ENCODE measurements around the gene HDAC9. TPM values are rescaled to one million over a fixed set of nuclear protein-coding genes. Genes with fewer than 3 reads are reported as not detected.

Gene HDAC9
- total RNA-seq, 4 donors from 2014 or later, result 63.0 to 130 (median 107) TPM

GRCh38 chr7:18659746-18660145 lies 164.2 kb downstream of the HDAC9 start:
- Histone ChIP-seq H3K36me3 (no peaks in the 10 kb centered on the region), H3K27me3 (no peaks in the 10 kb centered on the region), H3K4me3 (no peak overlapping the region), H3K27ac (replicated peaks in 1 of 4) (no peak overlapping the region), H3K4me1 (no peaks in the 10 kb centered on the region), H3K9me3 (no peaks in the 10 kb centered on the region)
- no peak for DNase-seq (ENCODE audit: extremely low spot score)
- intact Hi-C loops (cut with DNase I), result no loop called here
- 80% methylated on average over 5 of the region's 5 CpGs for WGBS
- TF ChIP-seq POLR2AphosphoS5 (IDR thresholded peaks at IDR 0.05) (no peak), EP300 (IDR thresholded peaks at IDR 0.05) (no peak), POLR2A (IDR thresholded peaks at IDR 0.05; ENCODE audit: low read depth) (no peak), CTCF (IDR thresholded peaks at IDR 0.05) (no peak)

- Histone ChIP-seq H3K27me3 (no peaks in the 10 kb centered on the region), H3K4me3 (no peak overlapping the region), H3K9me3 (no peaks in the 10 kb centered on the region), H3K4me1 (peaks cover 0 to 17% (median 2%) of the 10 kb centered on the region in 4 donors), H3K27ac (replicated peaks in 1 of 4) (no peak overlapping the region), H3K36me3 (no peaks in the 10 kb centered on the region)
- TF ChIP-seq CTCF (IDR thresholded peaks at IDR 0.05), result no peak
- TF ChIP-seq POLR2A (IDR thresholded peaks at IDR 0.05; ENCODE audit: low read depth), result no peak
- no peak for TF ChIP-seq EP300 (IDR thresholded peaks at IDR 0.05)
- no peak for TF ChIP-seq POLR2AphosphoS5 (IDR thresholded peaks at IDR 0.05)
- DNase-seq (ENCODE audit: extremely low spot score), result no peak
- whole genome bisulfite sequencing, result 69% methylated on average over 7 of the region's 7 CpGs
- intact Hi-C loops (cut with DNase I), result no loop called here
These were observed 167.8 kb downstream of the HDAC9 start for GRCh38 chr7:18663321-18663720.

- 24% methylated on average over 4 of the region's 4 CpGs for WGBS
- Histone ChIP-seq H3K4me1 (peaks cover 0 to 21% (median 2%) of the 10 kb centered on the region in 4 donors), H3K27ac (replicated peaks in 1 of 4) (no peak overlapping the region), H3K27me3 (no peaks in the 10 kb centered on the region), H3K36me3 (no peaks in the 10 kb centered on the region), H3K4me3 (no peak overlapping the region), H3K9me3 (no peaks in the 10 kb centered on the region)
- intact Hi-C loops (cut with DNase I), result loop anchor here (5.0 kb wide), 1 partner anchor 314 kb away; no protein-coding TSS in a partner anchor
- peak; percentile 94 for DNase-seq (ENCODE audit: extremely low spot score)
- TF ChIP-seq CTCF (IDR thresholded peaks at IDR 0.05), result peak; percentile 69 to 92 (median 79)
- TF ChIP-seq POLR2AphosphoS5 (IDR thresholded peaks at IDR 0.05), result peak in 1 of 2 donors; percentile 13
- no peak for TF ChIP-seq POLR2A (IDR thresholded peaks at IDR 0.05; ENCODE audit: low read depth)
These were observed 170.7 kb downstream of the HDAC9 start for GRCh38 chr7:18666107-18666728.

GRCh38 chr7:18667466-18667865 lies 171.9 kb downstream of the HDAC9 start:
- H3K4me1 ChIP-seq, result peaks cover 0 to 21% (median 2%) of the 10 kb centered on the region in 4 donors
- H3K36me3 ChIP-seq, result no peaks in the 10 kb centered on the region
- no peaks in the 10 kb centered on the region for H3K9me3 ChIP-seq
- peak overlapping the region in 1 of 4 donors; percentile 8 for H3K27ac ChIP-seq (replicated peaks in 1 of 4)
- no peak overlapping the region for H3K4me3 ChIP-seq
- no peak for TF ChIP-seq EP300 (IDR thresholded peaks at IDR 0.05)
- TF ChIP-seq POLR2AphosphoS5 (IDR thresholded peaks at IDR 0.05), result no peak
- TF ChIP-seq POLR2A (IDR thresholded peaks at IDR 0.05; ENCODE audit: low read depth), result no peak
- TF ChIP-seq CTCF (IDR thresholded peaks at IDR 0.05), result no peak
- DNase-seq (ENCODE audit: extremely low spot score), result no peak
- WGBS, result 65% methylated on average over 1 of the region's 1 CpG
- intact Hi-C loops (cut with DNase I), result loop anchor here (5.0 kb wide), 1 partner anchor 315 kb away; no protein-coding TSS in a partner anchor
- H3K27me3 ChIP-seq, result no peaks in the 10 kb centered on the region

- DNase-seq (ENCODE audit: extremely low spot score), result no peak
- H3K36me3 ChIP-seq, result no peaks in the 10 kb centered on the region
- H3K27me3 ChIP-seq, result no peaks in the 10 kb centered on the region
- H3K4me1 ChIP-seq, result peaks cover 0 to 21% (median 0%) of the 10 kb centered on the region in 4 donors
- TF ChIP-seq POLR2AphosphoS5 (IDR thresholded peaks at IDR 0.05), result no peak
- TF ChIP-seq EP300 (IDR thresholded peaks at IDR 0.05), result no peak
- TF ChIP-seq POLR2A (IDR thresholded peaks at IDR 0.05; ENCODE audit: low read depth), result no peak
- no peak for TF ChIP-seq CTCF (IDR thresholded peaks at IDR 0.05)
- H3K4me3 ChIP-seq, result no peak overlapping the region
- H3K9me3 ChIP-seq, result no peaks in the 10 kb centered on the region
- H3K27ac ChIP-seq (replicated peaks in 1 of 4), result no peak overlapping the region
- WGBS, result 77% methylated on average over 5 of the region's 5 CpGs
- intact Hi-C loops (cut with DNase I), result no loop called here
These were observed 175.6 kb downstream of the HDAC9 start for GRCh38 chr7:18671176-18671575.
